Measurements from ENCODE around the gene ZMYND8. TPM values are rescaled to one million over a fixed set of nuclear protein-coding genes. Genes with fewer than 3 reads are reported as not detected.
"Not testable (repeated sequence)": the region's sequence is repeated elsewhere in the genome, so short reads cannot be mapped to it uniquely, and the experiment has no call there.

Gene ZMYND8
- total RNA-seq, 4 donors from 2014 or later: 29.7 to 42.4 (median 30.9) TPM

GRCh38 chr20:47181056-47181862, 175.2 kb downstream of the ZMYND8 start:
- TF ChIP-seq POLR2A (IDR thresholded peaks at IDR 0.05) (no peak), CTCF (IDR thresholded peaks at IDR 0.05) (no peak)
- 81 to 82% methylated on average over 5 of the region's 5 CpGs for WGBS, 2 donors
- no peaks in the 10 kb centered on the region for H3K9me3 ChIP-seq
- DNase-seq: no peak
- no peaks in the 10 kb centered on the region for H3K4me1 ChIP-seq
- no peak overlapping the region for H3K27ac ChIP-seq
- no peak overlapping the region for H3K4me3 ChIP-seq (replicated peaks in 1 of 3)
- peaks cover 0 to 4% of the 10 kb centered on the region in 2 donors for H3K36me3 ChIP-seq
- H3K27me3 ChIP-seq: no peaks in the 10 kb centered on the region
- intact Hi-C loops (cut with DNase I): no loop called here

- Histone ChIP-seq H3K4me1 (peaks cover 0 to 8% of the 10 kb centered on the region in 2 donors), H3K9me3 (no peaks in the 10 kb centered on the region), H3K36me3 (peaks cover 2 to 4% of the 10 kb centered on the region in 2 donors), H3K27ac (no peak overlapping the region), H3K27me3 (no peaks in the 10 kb centered on the region), H3K4me3 (replicated peaks in 1 of 3) (no peak overlapping the region)
- TF ChIP-seq CTCF (IDR thresholded peaks at IDR 0.05) (no peak), POLR2A (IDR thresholded peaks at IDR 0.05) (no peak)
- no peak for DNase-seq
- intact Hi-C loops (cut with DNase I): no loop called here
Observed at GRCh38 chr20:47179267-47179666, 177.2 kb downstream of the ZMYND8 start.

GRCh38 chr20:47178851-47179250, 177.6 kb downstream of the ZMYND8 start:
- DNase-seq: no peak
- WGBS, 2 donors: 84 to 97% methylated on average over 1 of the region's 1 CpG
- intact Hi-C loops (cut with DNase I): no loop called here
- Histone ChIP-seq H3K4me1 (peaks cover 0 to 8% of the 10 kb centered on the region in 2 donors), H3K9me3 (no peaks in the 10 kb centered on the region), H3K4me3 (replicated peaks in 1 of 3) (no peak overlapping the region), H3K27me3 (no peaks in the 10 kb centered on the region), H3K36me3 (peaks cover 4 to 6% of the 10 kb centered on the region in 2 donors), H3K27ac (no peak overlapping the region)
- TF ChIP-seq POLR2A (IDR thresholded peaks at IDR 0.05) (no peak), CTCF (IDR thresholded peaks at IDR 0.05) (no peak)

GRCh38 chr20:47178277-47178676, 178.2 kb downstream of the ZMYND8 start:
- intact Hi-C loops (cut with DNase I): no loop called here
- no peak overlapping the region for H3K4me3 ChIP-seq (replicated peaks in 1 of 3)
- no peak for TF ChIP-seq CTCF (IDR thresholded peaks at IDR 0.05)
- TF ChIP-seq POLR2A (IDR thresholded peaks at IDR 0.05): no peak
- peaks cover 4 to 9% of the 10 kb centered on the region in 2 donors for H3K36me3 ChIP-seq
- no peak overlapping the region for H3K27ac ChIP-seq
- no peaks in the 10 kb centered on the region for H3K27me3 ChIP-seq
- H3K4me1 ChIP-seq: peaks cover 0 to 8% of the 10 kb centered on the region in 2 donors
- no peak for DNase-seq
- H3K9me3 ChIP-seq: no peaks in the 10 kb centered on the region
- WGBS, 2 donors: 78 to 95% methylated on average over 3 of the region's 3 CpGs

- peaks cover 8 to 14% of the 10 kb centered on the region in 2 donors for H3K36me3 ChIP-seq
- H3K9me3 ChIP-seq; DNase-seq; intact Hi-C loops (cut with DNase I); H3K27me3 ChIP-seq; H3K4me3 ChIP-seq (replicated peaks in 1 of 3); H3K27ac ChIP-seq; H3K4me1 ChIP-seq: not testable (repeated sequence)
- WGBS, 2 donors: 90 to 96% methylated on average over 5 of the region's 5 CpGs
Observed at GRCh38 chr20:47176217-47176616, 180.3 kb downstream of the ZMYND8 start.

Measured in thyroid gland (tissue), 4 donors.